Cardiac muscle cell (in vitro differentiated cells and primary cell): Measurements from ENCODE around the gene COL27A1. TPM values are rescaled to one million over a fixed set of nuclear protein-coding genes. Genes with fewer than 3 reads are reported as not detected.

ENCODE experiments used
- DNase-seq, 2 donors: peaks; one replicate each; pipeline versions ENCODE4 v3.0.0 to v3.0.0-alpha.2; 2010 to 2017; ENCODE audit warnings: low read depth in 1 of 2, low spot score in 1 of 2
- H3K27ac ChIP-seq: fragments of 200-600 bp; sonication (generic); 2 replicates; pipeline ENCODE4 v1.5.1; 2016
- H3K27me3 ChIP-seq: fragments of 200-600 bp; sonication (generic); 2 replicates; pipeline ENCODE4 v1.6.0; 2016; ENCODE audit warnings: control low read depth
- H3K36me3 ChIP-seq: fragments of 200-600 bp; sonication (generic); 2 replicates; pipeline ENCODE4 v1.5.1; 2016; ENCODE audit warnings: control low read depth
- H3K4me1 ChIP-seq: fragments of 200-600 bp; sonication (generic); 2 replicates; pipeline ENCODE4 v1.8.1; 2017; ENCODE audit warnings: low read depth, mild to moderate bottlenecking, mixed run types
- H3K4me3 ChIP-seq: fragments of 200-600 bp; sonication (generic); 2 replicates; pipeline ENCODE4 v1.5.1; 2016; ENCODE audit warnings: mild to moderate bottlenecking
- H3K9me3 ChIP-seq: fragments of 200-600 bp; sonication (generic); 2 replicates; pipeline ENCODE4 v1.5.1; 2017; ENCODE audit warnings: low read depth, mild to moderate bottlenecking, control low read depth
- polyA plus RNA-seq: library from polyadenylated mRNA; unstranded; fragments of >200 nt; fragmentation: Nextera tagmentation; extraction: Ambion mirVana; gene quantifications from 2 replicates; pipeline ENCODE4 v1.2.1, GENCODE V29; 2016
- total RNA-seq: library from RNA; depleted of rRNA; stranded (reverse); fragments of >200 nt; gene quantifications from 2 replicates; pipeline ENCODE4 v1.2.3, GENCODE V29; 2016
- TF ChIP-seq, protein P1 (sequence below): IDR thresholded peaks from 2 replicates; pipeline ENCODE4 v1.5.1; 2012; ENCODE audit warnings: low read depth, mild to moderate bottlenecking, low read length

Gene COL27A1
- total and polyA plus RNA-seq, 2 experiments from 2014 or later: 12.2 to 19.2 TPM

DNA sequence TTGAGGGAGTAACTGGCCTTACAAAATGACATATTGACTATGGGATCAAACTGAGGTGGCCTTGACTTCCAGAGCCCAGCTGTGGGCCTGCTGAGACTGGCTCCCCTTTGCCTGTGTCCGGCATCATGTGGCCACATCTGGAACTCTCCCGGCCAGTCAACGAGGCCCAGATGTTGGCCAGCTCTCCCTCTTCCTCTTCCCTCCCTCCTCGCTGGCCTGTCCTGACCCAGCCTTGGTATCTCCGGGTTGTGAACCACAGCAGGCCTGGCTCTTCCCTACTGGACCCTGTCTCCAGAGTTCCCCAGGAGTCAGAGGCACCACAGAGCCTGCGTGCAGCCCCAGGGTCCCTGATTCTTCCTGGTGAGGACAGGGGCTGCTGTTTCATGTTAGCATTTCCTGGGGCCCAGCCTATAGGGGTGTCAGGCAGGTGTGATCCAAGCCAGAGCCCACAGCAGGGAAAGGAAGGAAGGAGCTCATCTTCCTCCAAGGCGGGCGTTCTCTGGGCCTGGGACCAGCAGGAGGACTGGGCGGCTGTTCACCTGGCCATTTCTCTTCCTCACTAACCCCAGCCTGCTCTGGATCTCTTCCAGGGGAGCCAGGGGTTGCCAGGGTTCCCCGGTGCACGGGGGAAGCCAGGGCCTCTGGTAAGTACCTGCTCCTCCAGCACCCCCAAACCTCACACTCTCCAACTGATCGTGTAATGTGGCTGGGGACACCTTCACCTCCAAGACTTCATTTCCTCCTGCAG is 81.2 kb downstream of the COL27A1 start:
- Histone ChIP-seq H3K27ac (peak overlapping the region; percentile 19), H3K27me3 (no peaks in the 10 kb centered on the region), H3K4me1 (peaks cover 14% of the 10 kb centered on the region), H3K36me3 (no peaks in the 10 kb centered on the region), H3K9me3 (no peaks in the 10 kb centered on the region), H3K4me3 (no peak overlapping the region)
- no peak for DNase-seq
- TF ChIP-seq, protein P1, sequence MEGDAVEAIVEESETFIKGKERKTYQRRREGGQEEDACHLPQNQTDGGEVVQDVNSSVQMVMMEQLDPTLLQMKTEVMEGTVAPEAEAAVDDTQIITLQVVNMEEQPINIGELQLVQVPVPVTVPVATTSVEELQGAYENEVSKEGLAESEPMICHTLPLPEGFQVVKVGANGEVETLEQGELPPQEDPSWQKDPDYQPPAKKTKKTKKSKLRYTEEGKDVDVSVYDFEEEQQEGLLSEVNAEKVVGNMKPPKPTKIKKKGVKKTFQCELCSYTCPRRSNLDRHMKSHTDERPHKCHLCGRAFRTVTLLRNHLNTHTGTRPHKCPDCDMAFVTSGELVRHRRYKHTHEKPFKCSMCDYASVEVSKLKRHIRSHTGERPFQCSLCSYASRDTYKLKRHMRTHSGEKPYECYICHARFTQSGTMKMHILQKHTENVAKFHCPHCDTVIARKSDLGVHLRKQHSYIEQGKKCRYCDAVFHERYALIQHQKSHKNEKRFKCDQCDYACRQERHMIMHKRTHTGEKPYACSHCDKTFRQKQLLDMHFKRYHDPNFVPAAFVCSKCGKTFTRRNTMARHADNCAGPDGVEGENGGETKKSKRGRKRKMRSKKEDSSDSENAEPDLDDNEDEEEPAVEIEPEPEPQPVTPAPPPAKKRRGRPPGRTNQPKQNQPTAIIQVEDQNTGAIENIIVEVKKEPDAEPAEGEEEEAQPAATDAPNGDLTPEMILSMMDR: no peak

DNA sequence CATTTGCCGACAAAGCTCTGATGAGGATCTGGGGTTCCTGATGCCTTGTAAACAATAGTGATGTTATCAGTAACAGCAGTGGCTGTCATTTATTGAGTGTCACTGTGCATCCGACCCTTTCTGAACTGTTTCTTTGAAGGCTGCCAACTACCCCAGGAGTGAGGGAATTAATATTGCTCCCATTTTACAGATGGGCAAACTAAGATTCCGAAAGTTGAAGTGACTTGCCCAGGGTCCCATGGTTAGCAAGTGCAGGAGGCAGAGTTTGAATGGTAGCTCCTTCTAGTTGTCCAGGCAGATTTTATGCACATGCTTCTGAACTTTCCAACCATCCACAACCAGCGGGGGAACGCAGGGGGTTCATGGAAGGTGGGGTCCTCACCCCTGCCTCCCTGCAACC is 81.9 kb downstream of the COL27A1 start:
- H3K9me3 ChIP-seq: no peaks in the 10 kb centered on the region
- H3K27me3 ChIP-seq: no peaks in the 10 kb centered on the region
- no peaks in the 10 kb centered on the region for H3K36me3 ChIP-seq
- H3K4me3 ChIP-seq: no peak overlapping the region
- no peak for DNase-seq
- no peak overlapping the region for H3K27ac ChIP-seq
- peaks cover 14% of the 10 kb centered on the region for H3K4me1 ChIP-seq
- TF ChIP-seq, protein P1: no peak

DNA sequence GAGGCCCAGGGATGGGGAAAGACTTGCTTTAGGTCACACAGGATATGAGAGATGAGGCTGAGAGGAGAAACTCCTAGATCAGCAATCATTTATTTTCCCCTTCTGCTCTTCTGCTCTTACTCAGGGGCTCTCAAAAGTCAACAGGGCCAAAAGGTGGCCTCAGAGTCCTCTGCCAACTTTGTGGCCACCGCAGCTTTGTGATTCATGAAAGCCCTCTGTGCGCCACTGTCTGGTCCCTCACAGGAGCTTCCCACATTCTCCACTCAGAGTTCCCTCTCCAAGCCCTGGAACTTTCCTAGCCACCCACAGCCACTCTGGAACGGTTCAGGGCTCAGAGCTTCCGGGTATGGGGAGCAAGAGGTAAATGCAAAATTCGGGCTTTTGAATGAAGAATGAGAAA is 82.4 kb downstream of the COL27A1 start:
- Histone ChIP-seq H3K36me3 (no peaks in the 10 kb centered on the region), H3K9me3 (no peaks in the 10 kb centered on the region), H3K27me3 (no peaks in the 10 kb centered on the region), H3K4me1 (peaks cover 14% of the 10 kb centered on the region), H3K27ac (no peak overlapping the region), H3K4me3 (no peak overlapping the region)
- TF ChIP-seq, protein P1: no peak
- DNase-seq: no peak

DNA sequence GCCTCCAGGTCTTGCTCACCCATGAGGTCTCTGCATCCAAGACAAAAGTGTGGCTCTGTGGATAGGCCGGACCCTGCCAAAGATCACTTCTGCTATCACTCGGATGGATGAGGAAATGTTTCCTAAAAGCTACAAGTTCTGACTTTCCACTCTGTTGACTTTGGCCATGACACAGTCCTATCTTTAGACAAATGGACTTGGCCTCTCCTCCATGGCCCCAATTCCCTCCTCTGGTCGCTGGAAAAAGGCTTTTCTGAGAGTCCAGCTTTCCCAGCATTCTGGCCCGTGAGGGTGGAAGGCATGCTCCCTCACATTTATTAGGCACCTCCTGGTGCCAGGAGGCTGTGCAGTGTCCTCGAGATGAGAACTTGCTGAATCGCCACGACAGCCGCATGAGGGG is 83.1 kb downstream of the COL27A1 start:
- Histone ChIP-seq H3K27ac (peak overlapping the region; percentile 25), H3K4me3 (no peak overlapping the region), H3K36me3 (no peaks in the 10 kb centered on the region), H3K4me1 (peaks cover 14% of the 10 kb centered on the region), H3K9me3 (no peaks in the 10 kb centered on the region), H3K27me3 (no peaks in the 10 kb centered on the region)
- TF ChIP-seq, protein P1: no peak
- peak in 1 of 2 donors; percentile 57 for DNase-seq

DNA sequence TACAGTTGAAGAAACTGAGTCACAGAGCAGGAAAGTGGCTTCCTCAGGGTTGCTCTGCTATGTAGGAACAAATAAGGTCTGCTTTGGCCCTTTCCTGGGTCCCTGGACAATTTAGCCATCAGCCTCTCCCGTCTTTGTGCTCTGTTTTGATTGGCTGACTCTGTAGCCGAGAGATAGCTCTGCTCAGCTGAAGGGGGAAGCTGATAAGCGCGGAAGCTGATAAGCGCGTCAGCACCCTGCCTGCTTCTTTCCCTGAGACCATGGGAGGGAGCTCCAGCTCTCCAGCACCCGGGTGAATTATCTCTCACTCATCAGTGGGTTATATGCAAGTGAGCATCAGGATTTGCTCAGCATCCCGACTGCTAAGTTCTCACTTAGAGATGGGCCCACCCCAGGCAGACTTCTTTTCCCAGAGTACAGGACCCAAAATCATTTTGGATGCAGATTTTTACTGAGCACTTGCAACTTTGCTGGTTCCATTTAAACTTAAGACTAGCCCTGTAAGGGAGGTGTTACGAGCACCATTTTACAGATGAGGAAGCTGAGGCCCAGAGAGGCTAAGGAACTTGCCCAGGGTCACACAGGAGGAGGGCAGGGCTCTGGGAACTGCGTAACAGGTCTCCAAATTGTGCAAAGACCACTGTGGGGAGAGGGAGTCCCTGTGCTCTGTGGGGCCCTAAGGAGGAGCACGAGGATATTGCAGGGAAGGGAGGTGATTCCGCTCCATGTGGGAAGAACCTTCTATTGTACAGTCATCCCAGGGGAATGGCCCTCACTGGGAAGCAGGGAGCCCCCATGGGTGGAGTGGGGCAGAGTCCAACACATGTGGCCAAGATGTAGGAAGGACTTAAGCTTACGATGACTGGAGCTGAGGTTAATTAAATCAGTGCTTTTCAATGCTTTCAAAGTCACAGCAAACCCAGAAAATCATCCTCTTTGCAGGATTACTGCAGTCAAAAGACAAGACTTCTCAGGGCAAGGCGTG is 83.8 kb downstream of the COL27A1 start:
- Histone ChIP-seq H3K9me3 (no peaks in the 10 kb centered on the region), H3K27me3 (no peaks in the 10 kb centered on the region), H3K4me1 (peaks cover 14% of the 10 kb centered on the region), H3K4me3 (no peak overlapping the region), H3K36me3 (no peaks in the 10 kb centered on the region), H3K27ac (peak overlapping the region; percentile 25)
- TF ChIP-seq, protein P1: peak; percentile 58
- DNase-seq: peak; percentile 63 to 73
